B cell (primary cell): ENCODE measurements around the gene GPHN.

Experiments
- EZH2 ChIP-seq: IDR thresholded peaks from 2 replicates; pipeline ENCODE4 v1.6.1; 2012; ENCODE audit warnings: borderline replicate concordance, low read depth, mild to moderate bottlenecking, moderate library complexity, low read length; ENCODE audit not compliant: insufficient read depth, poor library complexity, severe bottlenecking
- TF ChIP-seq, protein P1 (sequence below): fragments of 200-600 bp; IDR thresholded peaks from one replicate; pipeline ENCODE4 v1.8.0; 2022; ENCODE audit warnings: antibody characterized with exemption, mild to moderate bottlenecking

DNA sequence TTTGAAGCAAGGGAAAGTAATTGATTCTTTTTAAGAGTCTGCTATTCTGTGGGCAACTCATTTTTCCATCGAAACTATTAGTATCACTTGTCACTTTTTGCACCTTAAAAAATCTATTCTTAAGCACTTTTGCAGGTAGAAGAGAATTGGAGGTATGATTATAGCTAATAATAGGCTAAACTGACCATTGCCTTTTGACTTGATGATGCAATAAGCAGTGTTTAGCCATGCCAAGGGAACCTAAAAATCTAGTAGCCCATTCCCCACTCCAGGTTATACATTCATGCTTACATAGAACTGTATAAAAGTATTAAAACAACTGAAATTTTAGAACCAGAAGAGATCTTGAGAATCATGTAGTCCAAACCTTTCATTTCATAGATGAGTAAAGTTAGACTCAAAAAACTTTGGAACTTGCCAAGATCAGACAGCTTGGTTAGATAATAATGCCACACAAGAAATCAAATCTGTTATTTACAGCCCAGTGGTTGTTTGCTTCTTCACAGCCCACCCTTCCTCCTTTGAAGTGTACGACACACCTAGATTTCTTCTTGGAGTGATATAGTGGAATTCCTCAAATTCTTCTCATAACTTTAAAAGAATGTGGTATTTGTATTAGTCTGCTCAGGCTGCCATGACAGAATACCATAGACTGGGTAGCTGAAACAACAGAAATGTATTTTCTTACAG lies 659.6 kb downstream of the GPHN start:
- TF ChIP-seq, protein P1, sequence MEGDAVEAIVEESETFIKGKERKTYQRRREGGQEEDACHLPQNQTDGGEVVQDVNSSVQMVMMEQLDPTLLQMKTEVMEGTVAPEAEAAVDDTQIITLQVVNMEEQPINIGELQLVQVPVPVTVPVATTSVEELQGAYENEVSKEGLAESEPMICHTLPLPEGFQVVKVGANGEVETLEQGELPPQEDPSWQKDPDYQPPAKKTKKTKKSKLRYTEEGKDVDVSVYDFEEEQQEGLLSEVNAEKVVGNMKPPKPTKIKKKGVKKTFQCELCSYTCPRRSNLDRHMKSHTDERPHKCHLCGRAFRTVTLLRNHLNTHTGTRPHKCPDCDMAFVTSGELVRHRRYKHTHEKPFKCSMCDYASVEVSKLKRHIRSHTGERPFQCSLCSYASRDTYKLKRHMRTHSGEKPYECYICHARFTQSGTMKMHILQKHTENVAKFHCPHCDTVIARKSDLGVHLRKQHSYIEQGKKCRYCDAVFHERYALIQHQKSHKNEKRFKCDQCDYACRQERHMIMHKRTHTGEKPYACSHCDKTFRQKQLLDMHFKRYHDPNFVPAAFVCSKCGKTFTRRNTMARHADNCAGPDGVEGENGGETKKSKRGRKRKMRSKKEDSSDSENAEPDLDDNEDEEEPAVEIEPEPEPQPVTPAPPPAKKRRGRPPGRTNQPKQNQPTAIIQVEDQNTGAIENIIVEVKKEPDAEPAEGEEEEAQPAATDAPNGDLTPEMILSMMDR, result no peak
- TF ChIP-seq EZH2, result no peak
